Smooth muscle cell (in vitro differentiated cells): ENCODE results near the gene TRMO. TPM values are rescaled to one million over a fixed set of nuclear protein-coding genes. Genes with fewer than 3 reads are reported as not detected.
A peak's percentile ranks its signal among the peaks of the same experiment; 100 is the strongest.

Experiments
- DNase-seq: peaks from one replicate; lab custom pipeline; 2025; ENCODE audit not compliant: unreplicated experiment; lab: John Stamatoyannopoulos, UW
- H2AFZ ChIP-seq: fragments of 200-600 bp; sonication (generic); 2 replicates; pipeline ENCODE4 v1.6.0; 2016; ENCODE audit warnings: antibody characterized with exemption, low read depth, mild to moderate bottlenecking
- H3F3A ChIP-seq: fragments of 200-600 bp; sonication (generic); 2 replicates; pipeline ENCODE4 v1.6.0; 2017; ENCODE audit warnings: antibody characterized with exemption, low read depth
- H3K27ac ChIP-seq: fragments of 200-600 bp; sonication (generic); 2 replicates; pipeline ENCODE4 v1.5.1; 2016; ENCODE audit warnings: low read depth, mild to moderate bottlenecking
- H3K27me3 ChIP-seq: fragments of 200-600 bp; sonication (generic); 2 replicates; pipeline ENCODE4 v1.6.1; 2016; ENCODE audit warnings: low read depth, mild to moderate bottlenecking
- H3K36me3 ChIP-seq: fragments of 200-600 bp; sonication (generic); 2 replicates; pipeline ENCODE4 v1.5.1; 2016; ENCODE audit warnings: low read depth
- H3K4me1 ChIP-seq: fragments of 200-600 bp; sonication (generic); 2 replicates; pipeline ENCODE4 v1.5.1; 2016; ENCODE audit warnings: low read depth
- H3K4me2 ChIP-seq: fragments of 200-600 bp; sonication (generic); 2 replicates; pipeline ENCODE4 v1.6.0; 2016; ENCODE audit warnings: mild to moderate bottlenecking
- H3K4me3 ChIP-seq: fragments of 200-600 bp; sonication (generic); 2 replicates; pipeline ENCODE4 v1.5.1; 2016; ENCODE audit warnings: mild to moderate bottlenecking
- H3K79me2 ChIP-seq: fragments of 200-600 bp; sonication (generic); 2 replicates; pipeline ENCODE4 v1.6.0; 2016; ENCODE audit warnings: low read depth, mild to moderate bottlenecking
- H3K9ac ChIP-seq: fragments of 200-600 bp; sonication (generic); 2 replicates; pipeline ENCODE4 v1.6.0; 2016; ENCODE audit warnings: low read depth
- H3K9me3 ChIP-seq: fragments of 200-600 bp; sonication (generic); replicated peaks from 2 replicates; pipeline ENCODE4 v1.5.1; 2016; ENCODE audit warnings: low read depth
- H4K20me1 ChIP-seq: fragments of 200-600 bp; sonication (generic); 2 replicates; pipeline ENCODE4 v1.6.0; 2016; ENCODE audit warnings: low read depth
- CTCF ChIP-seq: fragments of 200-600 bp; sonication (generic); IDR thresholded peaks from 2 replicates; pipeline ENCODE4 v1.5.1; 2017; ENCODE audit warnings: borderline replicate concordance, mild to moderate bottlenecking, antibody characterized with exemption; ENCODE audit not compliant: insufficient read depth, poor library complexity, severe bottlenecking
- WGBS: methylation state at CpG from one replicate; pipeline ENCODE4 v1.1.7; 2016; ENCODE audit warnings: low lambda C conversion rate; 5-methylcytosine and 5-hydroxymethylcytosine counted together
- polyA plus RNA-seq: library from polyadenylated mRNA; unstranded; fragments of >200 nt; fragmentation: Nextera tagmentation; extraction: Ambion mirVana; gene quantifications from 2 replicates; pipeline ENCODE4 v1.2.1, GENCODE V29; 2016
- total RNA-seq: library from RNA; depleted of rRNA; stranded (reverse); fragments of >200 nt; gene quantifications from 2 replicates; pipeline ENCODE4 v1.2.3, GENCODE V29; 2014

Gene TRMO
- total and polyA plus RNA-seq, 2 experiments from 2014 or later: 5.8 to 8.1 TPM

DNA sequence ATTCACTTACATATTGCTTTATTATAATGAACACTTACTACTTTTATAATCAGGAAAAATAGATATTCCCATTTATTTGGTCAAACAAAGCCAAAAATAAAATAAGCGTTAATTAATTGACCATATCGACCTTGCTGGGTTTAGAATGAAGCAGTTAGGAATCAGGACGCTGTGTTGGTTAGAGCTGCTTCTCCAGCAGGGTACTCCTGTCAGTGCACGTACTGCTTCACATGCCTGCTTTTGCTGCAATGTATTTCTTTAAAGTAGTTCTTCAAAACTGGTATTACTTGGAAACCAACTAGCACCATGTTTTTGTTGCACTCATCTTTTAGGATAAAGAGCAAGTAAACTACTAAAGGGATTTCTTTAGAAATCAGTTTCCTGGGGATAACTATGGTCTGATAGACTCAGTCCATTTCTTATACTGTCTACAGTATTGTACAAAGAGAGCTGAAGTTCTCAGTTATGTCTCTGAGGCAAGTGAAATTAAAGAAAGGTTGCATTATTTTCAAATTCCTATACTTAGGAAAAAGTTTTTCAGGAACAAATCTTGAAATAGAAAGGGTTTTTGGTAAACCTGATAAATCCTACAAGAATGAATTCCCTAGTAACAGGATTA lies 6.8 kb upstream of the TRMO start:
- Histone ChIP-seq H3K9me3 (no peaks in the 10 kb centered on the region), H3F3A (no peaks in the 10 kb centered on the region), H3K4me3 (no peak overlapping the region), H4K20me1 (no peaks in the 10 kb centered on the region), H3K9ac (no peak overlapping the region), H3K36me3 (no peaks in the 10 kb centered on the region), H3K4me1 (no peaks in the 10 kb centered on the region), H3K27ac (no peak overlapping the region), H3K4me2 (no peak overlapping the region), H3K27me3 (peaks cover 80% of the 10 kb centered on the region), H2AFZ (no peak overlapping the region), H3K79me2 (no peaks in the 10 kb centered on the region)
- TF ChIP-seq CTCF: no peak
- no peak for DNase-seq
- 68% methylated on average over 4 of the region's 4 CpGs for WGBS

- 79% methylated on average over 5 of the region's 5 CpGs for WGBS
- H4K20me1 ChIP-seq: no peaks in the 10 kb centered on the region
- no peak overlapping the region for H3K4me3 ChIP-seq
- peaks cover 52% of the 10 kb centered on the region for H3K27me3 ChIP-seq
- no peak overlapping the region for H2AFZ ChIP-seq
- TF ChIP-seq CTCF: no peak
- H3F3A ChIP-seq: peaks cover 3% of the 10 kb centered on the region
- no peak for DNase-seq
- no peak overlapping the region for H3K4me2 ChIP-seq
- H3K9ac ChIP-seq: no peak overlapping the region
- H3K36me3 ChIP-seq: no peaks in the 10 kb centered on the region
- H3K9me3 ChIP-seq: no peaks in the 10 kb centered on the region
- peaks cover 8% of the 10 kb centered on the region for H3K4me1 ChIP-seq
- H3K27ac ChIP-seq: no peak overlapping the region
- no peaks in the 10 kb centered on the region for H3K79me2 ChIP-seq
Observed at GRCh38 chr9:97925497-97926334, 3.4 kb upstream of the TRMO start.

- peak overlapping the region; percentile 77 for H2AFZ ChIP-seq
- peaks cover 3% of the 10 kb centered on the region for H3F3A ChIP-seq
- H3K4me2 ChIP-seq: no peak overlapping the region
- H3K79me2 ChIP-seq: no peaks in the 10 kb centered on the region
- H3K4me1 ChIP-seq: peaks cover 8% of the 10 kb centered on the region
- no peak for TF ChIP-seq CTCF
- peaks cover 39% of the 10 kb centered on the region for H3K27me3 ChIP-seq
- H3K9me3 ChIP-seq: no peaks in the 10 kb centered on the region
- no peak for DNase-seq
- no peaks in the 10 kb centered on the region for H3K36me3 ChIP-seq
- H3K4me3 ChIP-seq: no peak overlapping the region
- no peaks in the 10 kb centered on the region for H4K20me1 ChIP-seq
- 74% methylated on average over 4 of the region's 4 CpGs for WGBS
- H3K27ac ChIP-seq: no peak overlapping the region
- no peak overlapping the region for H3K9ac ChIP-seq
Observed at GRCh38 chr9:97924386-97924785, 2.1 kb upstream of the TRMO start.
